Fibroblast of skin of back (primary cell): Measurements from ENCODE around the gene BMERB1.
"Not testable (repeated sequence)": the region's sequence is repeated elsewhere in the genome, so short reads cannot be mapped to it uniquely, and the experiment has no call there.

Source experiments
- DNase-seq: peaks from one replicate; pipeline ENCODE4 v3.0.0-alpha.2; 2013

BMERB1 gene

DNA sequence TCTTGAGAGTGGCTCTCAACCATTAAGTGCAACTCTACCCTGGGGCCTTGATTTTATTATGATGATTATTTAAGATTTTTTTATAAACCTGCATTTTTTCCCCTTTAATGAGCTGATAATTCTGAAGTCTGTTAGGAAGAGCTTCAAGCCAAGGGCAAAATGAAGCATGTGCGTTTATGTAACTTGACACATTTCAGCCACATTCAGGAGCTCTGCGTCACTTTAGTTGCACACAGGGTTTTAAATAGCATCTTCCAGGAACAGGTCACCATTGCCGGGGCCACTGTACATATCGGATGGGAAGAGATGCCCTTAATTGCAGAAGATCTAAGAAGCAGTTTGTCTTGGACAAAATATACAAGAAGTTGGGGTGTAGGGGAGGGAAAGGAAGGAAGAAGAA is 89.6 kb downstream of the BMERB1 start:
- no peak for DNase-seq

DNA sequence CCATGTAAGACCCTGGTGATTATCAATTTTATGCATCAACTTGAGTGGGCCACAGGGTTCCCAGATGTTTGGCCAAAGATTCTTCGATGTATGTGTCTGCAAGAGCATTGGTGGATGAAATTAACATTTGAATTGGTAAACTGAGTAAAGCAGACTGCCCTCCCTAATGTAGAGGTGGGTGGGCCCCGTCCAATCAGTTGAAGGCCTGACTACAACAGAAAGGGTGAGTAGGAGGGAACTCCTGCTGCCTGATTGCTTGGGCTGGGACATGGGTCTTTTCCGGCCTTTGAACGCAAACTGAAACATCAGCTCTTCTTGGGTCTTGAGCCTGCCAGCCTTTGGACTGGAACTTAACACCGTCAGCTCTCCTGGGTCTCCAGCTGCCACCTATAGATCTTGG is 90.6 kb downstream of the BMERB1 start:
- DNase-seq = no peak

DNA sequence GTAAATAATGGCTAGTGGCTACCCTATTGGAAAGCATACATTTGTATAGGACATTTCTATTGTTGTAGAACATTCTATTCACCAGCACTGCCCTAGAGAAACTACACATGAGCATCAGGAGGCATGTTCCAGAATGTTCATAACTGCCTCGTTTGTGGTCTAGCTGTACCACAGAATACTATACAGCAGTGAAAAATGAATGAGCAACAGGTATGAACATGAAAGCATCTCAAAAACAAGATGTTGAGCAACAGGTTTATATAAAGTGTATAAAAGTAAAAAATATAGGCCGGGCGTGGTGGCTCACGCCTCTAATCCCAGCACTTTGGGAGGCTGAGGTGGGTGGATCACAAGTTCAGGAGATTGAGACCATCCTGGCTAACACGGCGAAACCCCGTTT is 91.7 kb downstream of the BMERB1 start:
- DNase-seq = no peak

GRCh38 chr16:15526731-15527130 is 92.3 kb downstream of the BMERB1 start:
- no peak for DNase-seq

DNA sequence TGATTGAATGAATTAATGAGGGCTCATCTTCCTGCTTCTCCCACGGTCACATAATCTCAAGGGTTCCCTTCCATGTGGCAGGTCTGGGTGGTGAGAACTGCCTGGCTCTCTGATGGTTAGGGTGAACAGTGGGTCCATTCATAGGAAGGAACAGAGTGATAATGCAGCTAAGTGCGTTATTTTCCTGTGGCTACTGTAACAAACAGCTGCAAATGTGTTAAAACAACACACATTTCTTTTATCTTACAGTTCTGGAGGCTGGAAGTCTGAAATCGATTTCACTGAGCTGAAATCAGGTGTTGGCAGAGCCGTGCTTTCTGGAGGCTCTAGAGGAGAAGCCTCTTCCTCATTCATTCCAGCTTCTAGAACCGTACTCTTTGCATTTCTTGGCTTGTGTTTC is 95.3 kb downstream of the BMERB1 start:
- no peak for DNase-seq

DNA sequence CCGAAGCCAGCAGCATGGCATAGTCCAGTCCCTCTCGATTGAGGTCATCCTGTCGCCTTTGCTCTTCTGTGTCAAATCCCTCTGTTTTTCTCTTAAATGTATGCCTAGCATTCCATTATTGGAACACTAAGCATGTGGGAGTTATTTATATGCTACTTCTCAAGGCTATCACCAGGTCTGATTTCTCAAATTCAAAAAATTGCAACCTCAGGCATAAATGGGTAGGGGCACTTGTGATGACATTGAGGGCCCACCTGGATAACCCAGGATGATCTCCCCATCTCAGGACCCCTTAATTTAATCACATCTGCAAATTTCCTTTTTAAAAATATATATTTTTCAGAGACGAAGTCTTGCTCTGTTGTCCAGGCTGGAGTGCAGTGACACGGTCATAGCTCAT is 95.7 kb downstream of the BMERB1 start:
- DNase-seq = no peak

DNA sequence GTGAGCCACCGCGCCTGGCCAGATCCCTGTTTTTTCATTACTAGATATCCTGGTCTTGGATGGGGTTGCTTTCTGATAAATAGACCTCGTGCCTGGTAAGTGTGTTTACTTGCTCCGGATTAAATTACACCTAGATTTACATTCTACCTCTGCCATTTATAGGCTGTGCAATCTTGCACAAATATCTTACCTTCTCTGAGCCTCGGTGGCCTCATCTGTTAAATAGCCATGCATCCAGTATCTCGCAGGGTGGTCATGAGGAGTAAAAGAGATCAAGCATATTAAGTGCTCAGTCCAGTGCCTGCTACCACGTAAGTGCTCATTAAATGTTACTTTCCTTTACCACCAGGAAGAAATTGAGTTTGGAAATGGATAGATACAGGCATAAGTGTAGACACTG is 98.4 kb downstream of the BMERB1 start:
- DNase-seq = no peak

DNA sequence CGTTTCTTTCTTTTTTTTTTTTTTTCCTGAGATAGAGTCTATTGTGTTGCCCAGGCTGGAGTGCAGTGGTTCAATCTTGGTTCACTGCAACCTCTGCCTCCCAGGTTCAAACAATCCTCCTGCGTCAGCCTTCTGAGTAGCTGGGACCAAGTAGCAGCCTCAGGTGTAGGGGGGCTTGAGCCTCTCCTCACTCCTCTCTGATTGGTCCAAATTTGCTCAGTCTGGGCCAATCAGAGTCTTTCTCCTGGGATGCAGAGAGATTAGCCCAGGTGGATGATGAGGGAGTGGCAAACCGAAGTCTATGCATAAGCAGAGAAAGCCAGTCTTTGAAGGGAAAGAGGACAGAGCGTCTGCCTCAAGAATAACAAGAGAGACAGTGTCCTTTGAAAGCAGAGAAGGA is 99.0 kb downstream of the BMERB1 start:
- no peak for DNase-seq

DNA sequence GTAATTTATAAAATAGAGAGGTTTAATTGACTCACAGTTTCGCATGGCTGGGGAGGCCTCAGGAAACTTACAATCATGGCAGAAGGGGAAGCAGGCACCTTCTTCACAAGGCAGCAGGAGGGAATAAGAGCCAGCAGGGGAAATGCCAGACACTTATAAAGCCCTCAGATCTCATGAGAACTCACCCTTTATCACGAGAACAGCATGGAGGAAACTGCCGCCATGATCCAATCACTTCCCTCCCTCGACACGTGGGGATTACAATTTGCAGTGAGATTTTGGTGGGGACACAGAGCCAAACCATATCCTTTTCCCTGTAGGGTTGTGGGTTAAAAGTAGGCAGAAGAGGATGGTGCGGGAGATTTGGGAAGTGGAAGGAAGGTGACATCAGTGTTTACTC is 101.4 kb downstream of the BMERB1 start:
- no peak for DNase-seq

DNA sequence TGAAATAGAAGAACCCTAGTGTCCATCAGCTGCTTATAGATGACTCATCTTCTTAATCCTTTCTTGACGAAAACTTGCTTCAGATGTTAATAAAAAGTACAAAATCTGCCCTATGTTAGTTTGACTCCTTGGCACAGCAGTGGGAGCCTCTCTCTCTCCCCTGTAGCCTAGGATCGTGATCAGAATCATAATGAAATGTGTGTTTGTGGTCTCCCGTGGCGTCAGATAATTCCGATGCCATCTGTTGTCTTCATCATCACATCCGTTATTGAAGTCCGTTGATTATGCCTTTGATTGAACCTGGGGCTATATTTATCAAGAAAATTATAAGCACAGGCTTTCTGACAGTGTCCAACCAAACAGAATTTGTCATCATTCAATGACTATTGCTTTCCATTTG is 102.5 kb downstream of the BMERB1 start:
- no peak for DNase-seq

DNA sequence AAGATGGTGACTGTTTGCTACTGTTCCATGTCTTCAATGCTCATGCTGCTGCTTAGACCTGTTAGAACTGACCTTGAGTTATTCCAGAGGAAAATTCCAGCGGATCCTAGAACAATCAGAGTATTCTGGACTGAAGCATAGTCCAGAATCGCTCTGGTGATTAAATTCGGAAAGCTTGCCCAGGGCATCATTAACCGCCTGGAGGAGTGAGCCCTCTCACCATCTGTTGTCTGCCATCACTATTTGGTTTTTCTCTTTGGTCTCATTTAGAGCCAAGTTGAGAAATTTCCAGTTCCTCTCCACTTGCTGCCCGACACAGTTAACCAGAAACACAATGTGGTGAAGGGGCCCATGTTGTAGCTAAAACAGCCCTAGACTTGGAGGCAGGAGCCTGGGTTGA is 104.1 kb downstream of the BMERB1 start:
- no peak for DNase-seq

DNA sequence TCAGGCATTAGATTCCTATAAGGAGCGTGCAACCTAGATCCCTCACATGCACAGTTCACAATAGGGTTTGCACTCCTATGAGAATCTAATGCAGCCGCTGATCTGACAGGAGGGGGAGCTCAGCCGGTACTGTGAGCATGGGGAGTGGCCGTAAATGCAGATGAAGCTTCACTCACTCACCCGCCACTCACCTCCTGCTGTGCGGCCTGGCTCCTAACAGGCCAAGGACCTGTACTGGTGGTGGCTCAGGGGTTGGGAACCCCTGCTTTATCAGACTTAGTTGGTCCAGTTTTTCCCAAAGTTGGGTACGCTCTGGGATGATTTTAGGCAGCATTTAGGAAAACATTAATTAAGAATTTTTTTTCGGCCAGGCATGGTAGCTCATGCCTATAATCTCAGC is 104.8 kb downstream of the BMERB1 start:
- no peak for DNase-seq

GRCh38 chr16:15542261-15542660 is 107.9 kb downstream of the BMERB1 start:
- no peak for DNase-seq

DNA sequence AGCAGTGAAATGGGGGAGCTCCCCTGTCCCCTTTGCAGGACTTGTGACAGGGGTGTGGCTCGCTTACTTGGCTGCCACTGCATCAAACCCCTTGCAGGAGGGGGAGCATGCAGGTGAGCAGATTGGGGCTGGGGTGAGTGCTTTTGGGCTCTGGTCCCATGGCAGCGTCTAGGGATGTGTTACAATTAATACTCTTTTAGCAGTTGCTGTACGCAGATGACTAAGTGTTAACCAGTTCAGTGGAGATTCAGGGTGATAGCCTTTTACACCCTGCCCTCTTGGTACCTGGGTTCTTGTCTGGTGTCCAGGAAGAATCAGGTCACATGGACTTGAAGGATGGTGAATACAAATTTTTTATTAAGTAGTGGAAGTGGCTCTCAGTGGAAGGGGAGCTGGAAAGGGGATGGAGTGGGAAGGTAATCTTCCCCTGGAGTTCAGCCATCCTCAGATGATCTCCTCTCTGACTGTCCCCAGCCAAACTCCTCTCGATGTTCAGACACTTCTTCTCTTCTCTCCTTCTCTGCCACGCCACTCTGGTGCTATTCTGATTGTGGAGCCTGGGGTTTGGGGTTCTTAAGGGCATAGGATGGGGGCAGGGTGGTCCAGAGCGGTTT is 108.5 kb downstream of the BMERB1 start:
- no peak for DNase-seq

GRCh38 chr16:15544405-15544804 is 110.0 kb downstream of the BMERB1 start:
- DNase-seq = no peak

DNA sequence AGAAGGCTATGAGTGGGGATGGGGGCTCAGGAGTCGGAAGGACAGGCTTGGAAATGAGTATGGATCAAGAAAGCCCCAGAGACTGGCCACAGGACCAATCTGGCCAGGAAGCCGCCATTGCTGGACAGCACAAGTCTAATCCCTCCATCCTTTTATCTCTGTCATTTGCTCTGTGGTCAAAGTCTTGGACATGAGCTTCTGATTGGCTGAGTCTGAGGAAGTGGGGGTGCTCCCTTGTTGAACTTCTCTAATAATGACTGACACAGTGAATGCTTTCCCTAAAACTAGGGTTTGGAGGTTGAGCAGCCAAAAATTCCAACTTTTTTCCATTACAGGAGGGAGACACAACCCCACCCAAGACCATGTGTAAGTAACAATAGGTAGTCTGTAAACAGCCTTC is 111.2 kb downstream of the BMERB1 start:
- no peak for DNase-seq

GRCh38 chr16:15547072-15547767 is 112.8 kb downstream of the BMERB1 start:
- not testable (repeated sequence) for DNase-seq

DNA sequence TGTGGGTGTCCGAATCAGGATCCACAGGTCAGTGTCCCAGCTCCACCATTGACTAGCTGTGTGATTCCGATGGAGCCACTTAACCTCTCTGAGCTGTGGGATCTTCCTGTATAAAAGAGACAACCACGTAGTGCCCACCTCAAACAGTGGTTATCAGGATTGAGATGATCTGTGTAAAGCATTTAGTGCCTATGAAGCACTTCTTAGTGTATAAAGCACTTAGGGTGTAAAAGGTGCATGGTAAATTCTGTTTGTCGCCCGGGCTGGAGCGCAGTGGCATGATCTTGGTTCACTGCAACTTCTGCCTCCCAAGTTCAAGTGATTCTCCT is 113.3 kb downstream of the BMERB1 start:
- DNase-seq = no peak

DNA sequence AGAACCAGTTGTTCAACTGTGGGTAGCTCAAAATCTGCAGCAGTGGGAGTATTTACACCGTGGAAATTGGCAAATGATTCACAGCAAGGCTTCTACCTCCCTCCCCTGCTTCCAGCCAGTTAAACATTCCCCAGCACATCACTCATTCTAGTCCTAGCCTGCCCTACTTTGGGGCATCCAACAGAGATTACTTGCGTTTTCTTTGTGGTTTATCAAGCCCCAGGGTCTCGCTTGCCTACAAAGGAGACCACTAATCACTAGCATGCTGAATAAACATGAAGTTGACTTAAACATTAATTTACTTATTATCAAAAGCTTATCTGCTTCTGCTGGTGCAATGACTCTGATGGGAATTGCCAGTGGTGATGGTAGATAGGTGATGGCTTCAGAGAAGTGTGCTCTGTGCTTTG is 114.1 kb downstream of the BMERB1 start:
- DNase-seq = peak; percentile 54

DNA sequence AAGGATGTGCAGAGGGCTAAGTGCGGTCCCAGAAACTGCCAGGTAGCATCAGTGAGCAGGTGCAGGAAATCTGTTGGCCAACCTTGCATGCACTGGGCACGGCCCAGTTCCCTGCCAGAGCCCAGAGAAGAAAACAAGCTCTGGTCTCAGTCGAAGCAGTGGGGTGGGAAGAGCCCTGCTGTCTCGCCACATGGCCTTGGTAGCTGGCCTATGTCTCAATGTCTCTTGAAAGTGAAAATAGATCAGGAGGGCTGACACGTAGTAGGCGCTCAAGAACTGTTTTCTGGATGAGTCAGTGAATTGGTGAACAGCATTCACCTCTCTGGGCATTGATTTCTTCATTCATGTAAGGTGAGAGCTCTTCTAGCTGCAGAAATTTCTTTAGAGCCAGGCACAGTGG is 118.1 kb downstream of the BMERB1 start:
- no peak for DNase-seq

DNA sequence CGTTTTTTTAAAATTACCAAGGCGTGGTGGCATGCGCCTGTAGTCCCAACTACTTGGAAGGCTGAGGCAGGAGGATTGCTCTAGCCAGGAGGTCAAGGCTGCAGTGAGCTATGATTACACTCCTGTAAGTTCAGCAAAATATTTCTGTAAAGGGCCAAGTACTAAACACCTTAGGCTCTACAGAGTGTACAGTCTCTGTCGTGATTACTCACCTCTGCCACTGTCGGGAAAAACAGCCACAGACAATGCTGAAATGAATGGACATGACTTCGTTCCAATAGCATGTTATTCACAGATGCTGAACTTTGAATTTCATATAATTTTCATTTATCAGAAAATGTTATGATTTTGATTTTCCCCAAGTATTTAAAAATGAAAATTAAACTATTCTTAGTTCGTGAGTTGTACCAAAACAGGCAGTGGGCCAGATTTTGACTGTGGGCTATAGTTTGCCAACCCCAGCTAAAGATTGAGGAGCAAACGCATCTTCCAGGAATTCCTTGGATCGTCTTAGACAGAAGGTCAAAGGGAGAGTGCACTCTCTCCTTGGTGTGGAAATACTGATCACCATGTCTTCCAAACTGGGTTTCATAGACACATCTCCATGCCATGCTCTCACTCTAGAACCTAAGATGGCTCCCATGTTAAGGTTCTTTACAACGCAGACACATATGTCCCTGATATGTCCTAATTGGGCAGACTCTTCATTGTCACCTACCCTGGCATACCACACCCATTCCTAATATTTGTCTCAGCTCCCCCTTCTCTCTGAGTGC is 119.1 kb downstream of the BMERB1 start:
- peak; percentile 21 for DNase-seq

DNA sequence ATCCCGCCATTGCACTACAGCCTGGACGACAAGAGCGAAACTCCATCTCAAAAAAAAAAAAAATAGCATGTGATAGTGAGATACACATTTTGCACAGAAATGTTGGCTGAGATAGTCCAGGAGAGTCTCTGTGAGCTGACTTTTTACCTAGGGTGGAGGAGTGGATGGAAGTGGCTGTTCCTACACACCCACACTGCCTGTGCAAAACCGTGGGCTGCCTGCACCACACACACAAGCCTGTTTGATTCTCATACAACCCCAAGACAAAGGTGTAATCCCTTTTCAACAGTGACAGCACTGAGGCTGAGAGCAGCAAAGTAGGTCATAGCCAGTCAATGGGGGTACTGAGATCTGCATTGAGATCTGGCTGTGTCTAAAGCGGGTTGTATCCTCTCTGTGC is 121.7 kb downstream of the BMERB1 start:
- no peak for DNase-seq

GRCh38 chr16:15557258-15557657 is 122.9 kb downstream of the BMERB1 start:
- DNase-seq = no peak

GRCh38 chr16:15559176-15559575 is 124.8 kb downstream of the BMERB1 start:
- DNase-seq = no peak
